Choroid plexus epithelial cell (primary cell): ENCODE results near the gene KDM5A.
"Not testable (repeated sequence)": the region's sequence is repeated elsewhere in the genome, so short reads cannot be mapped to it uniquely, and the experiment has no call there.

Experiments
- DNase-seq: peaks from one replicate; pipeline ENCODE4 v3.0.0-alpha.2; 2010; ENCODE audit warnings: low read depth
- H3K4me3 ChIP-seq: 2 replicates; pipeline ENCODE4 v1.5.1; 2011; ENCODE audit warnings: low read depth, mild to moderate bottlenecking, control low read depth, low read length, moderate library complexity
- CTCF ChIP-seq: conservative IDR thresholded peaks from 2 replicates; pipeline ENCODE4 v1.5.1; 2011; ENCODE audit warnings: low read depth, mild to moderate bottlenecking, control low read depth, inconsistent platforms, low read length, moderate library complexity

The KDM5A gene

DNA sequence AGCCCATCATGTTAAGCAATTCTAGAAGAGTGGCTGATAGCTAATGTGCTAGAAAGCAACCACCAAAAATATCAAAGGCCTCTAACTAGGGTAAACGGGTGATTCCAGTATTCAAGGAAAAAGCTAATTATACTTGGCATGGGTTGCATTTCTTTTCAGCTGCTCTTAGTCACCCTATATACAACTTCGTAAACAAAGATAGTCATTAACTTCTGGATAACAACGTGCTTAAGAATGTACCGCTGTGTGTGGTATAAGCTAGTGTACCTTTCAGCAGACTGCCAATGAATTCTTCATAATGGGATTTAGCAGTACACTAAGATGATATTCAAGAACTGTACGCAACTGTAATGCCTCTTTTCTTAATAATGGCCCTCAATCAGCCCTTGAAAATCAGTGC, 84.3 kb downstream of the KDM5A start:
- no peak for DNase-seq
- no peak overlapping the region for H3K4me3 ChIP-seq
- TF ChIP-seq CTCF = no peak

DNA sequence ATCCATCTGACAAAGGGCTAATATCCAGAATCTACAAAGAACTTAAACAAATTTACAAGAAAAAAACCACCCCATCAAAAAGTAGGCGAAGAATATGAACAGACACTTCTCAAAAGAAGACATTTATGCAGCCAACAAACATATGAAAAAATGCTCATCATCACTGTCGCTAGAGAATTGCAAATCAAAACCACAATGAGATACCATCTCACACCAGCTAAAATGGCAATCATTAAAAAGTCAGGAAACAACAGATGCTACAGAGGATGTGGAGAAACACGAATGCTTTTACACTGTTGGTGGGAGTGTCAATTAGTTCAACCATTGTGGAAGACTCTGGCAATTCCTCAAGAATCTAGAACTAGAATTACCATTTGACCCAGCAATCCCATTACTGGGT, 86.4 kb downstream of the KDM5A start:
- DNase-seq, H3K4me3 ChIP-seq: not testable (repeated sequence)

DNA sequence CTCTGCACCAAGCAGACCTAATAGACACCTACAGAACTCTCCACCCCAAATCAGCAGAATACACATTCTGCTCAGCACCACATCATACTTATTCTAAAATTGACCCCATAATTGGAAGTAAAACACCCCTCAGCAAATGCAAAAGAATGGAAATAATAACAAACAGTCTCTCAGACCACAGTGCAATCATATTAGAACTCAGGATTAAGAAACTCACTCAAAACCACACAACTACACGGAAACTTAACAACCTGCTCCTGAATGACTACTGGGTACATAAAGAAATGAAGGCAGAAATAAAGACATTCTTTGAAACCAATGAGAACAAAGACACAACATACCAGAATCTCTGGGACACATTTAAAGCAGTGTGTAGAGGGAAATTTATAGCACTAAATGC, 89.0 kb downstream of the KDM5A start:
- H3K4me3 ChIP-seq = not testable (repeated sequence)

GRCh38 chr12:299511-299910, 89.6 kb downstream of the KDM5A start:
- H3K4me3 ChIP-seq, DNase-seq: not testable (repeated sequence)

More for the DNA sequence above, 89.0 kb downstream of the KDM5A start:
- not testable (repeated sequence) for DNase-seq

DNA sequence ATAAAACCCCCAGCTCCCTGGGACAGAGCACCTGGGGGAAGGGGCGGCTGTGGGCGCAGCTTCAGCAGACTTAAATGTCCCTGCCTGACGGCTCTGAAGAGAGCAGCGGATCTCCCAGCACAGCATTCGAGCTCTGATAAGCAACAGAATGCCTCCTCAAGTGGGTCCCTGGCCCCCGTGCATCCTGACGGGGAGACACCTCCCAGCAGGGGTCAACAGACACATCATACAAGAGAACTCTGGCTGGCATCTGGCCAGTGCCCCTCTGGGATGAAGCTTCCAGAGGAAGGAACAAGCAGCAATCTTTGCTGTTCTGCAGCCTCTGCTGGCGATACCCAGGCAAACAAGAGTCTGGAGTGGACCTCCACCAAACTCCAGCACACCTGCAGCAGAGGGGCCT, 91.1 kb downstream of the KDM5A start:
- H3K4me3 ChIP-seq, DNase-seq: not testable (repeated sequence)

DNA sequence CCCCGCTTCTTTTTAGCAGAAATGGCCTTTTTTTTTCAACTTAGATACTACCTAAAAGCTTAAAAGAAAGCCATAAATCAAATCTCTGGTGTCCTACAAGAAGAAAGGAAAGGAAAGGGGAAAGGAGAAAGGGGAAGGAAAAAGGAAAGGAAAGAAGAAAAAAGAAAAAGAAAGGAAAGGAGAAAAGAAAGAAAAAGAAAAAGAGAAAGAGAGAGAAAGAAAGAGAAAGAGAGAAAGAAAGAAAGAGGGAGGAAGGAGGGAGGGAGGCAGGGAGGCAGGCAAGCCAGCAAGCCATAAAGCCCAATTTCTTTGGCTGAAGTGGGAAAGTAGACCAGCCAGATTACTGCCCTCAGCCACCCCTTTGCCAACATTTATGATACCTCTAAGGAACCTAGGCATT, 94.0 kb downstream of the KDM5A start:
- no peak for DNase-seq
- no peak overlapping the region for H3K4me3 ChIP-seq
- TF ChIP-seq CTCF = no peak

DNA sequence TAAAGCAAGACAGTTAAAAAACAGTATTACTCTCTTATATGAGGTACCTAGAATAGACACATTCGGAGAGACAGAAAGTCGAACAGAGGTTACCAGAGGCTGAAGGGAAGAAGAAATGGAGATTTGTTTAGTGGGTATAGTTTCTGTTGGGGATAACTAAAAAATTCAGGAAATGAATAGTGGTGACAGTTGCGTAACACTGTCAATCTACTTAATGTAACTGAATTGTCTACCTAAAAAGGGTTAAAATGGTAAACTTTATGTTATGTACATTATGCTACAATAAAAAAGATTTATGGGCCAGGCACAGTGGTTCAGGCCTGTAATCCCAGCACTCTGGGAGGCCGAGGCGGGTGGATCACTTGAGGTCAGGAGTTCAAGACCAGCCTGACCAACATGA, 95.9 kb downstream of the KDM5A start:
- no peak overlapping the region for H3K4me3 ChIP-seq
- DNase-seq = no peak
- no peak for TF ChIP-seq CTCF

- no peak overlapping the region for H3K4me3 ChIP-seq
Observed at GRCh38 chr12:292186-292585, 96.9 kb downstream of the KDM5A start.

GRCh38 chr12:291153-291723, 97.9 kb downstream of the KDM5A start:
- TF ChIP-seq CTCF = no peak
- no peak overlapping the region for H3K4me3 ChIP-seq
- DNase-seq = no peak

More at GRCh38 chr12:292186-292585, 96.9 kb downstream of the KDM5A start:
- no peak for TF ChIP-seq CTCF
- no peak for DNase-seq
